ENCODE results near the gene PLEKHM3.
A peak's percentile ranks its signal among the peaks of the same experiment; 100 is the strongest.

The PLEKHM3 gene

DNA sequence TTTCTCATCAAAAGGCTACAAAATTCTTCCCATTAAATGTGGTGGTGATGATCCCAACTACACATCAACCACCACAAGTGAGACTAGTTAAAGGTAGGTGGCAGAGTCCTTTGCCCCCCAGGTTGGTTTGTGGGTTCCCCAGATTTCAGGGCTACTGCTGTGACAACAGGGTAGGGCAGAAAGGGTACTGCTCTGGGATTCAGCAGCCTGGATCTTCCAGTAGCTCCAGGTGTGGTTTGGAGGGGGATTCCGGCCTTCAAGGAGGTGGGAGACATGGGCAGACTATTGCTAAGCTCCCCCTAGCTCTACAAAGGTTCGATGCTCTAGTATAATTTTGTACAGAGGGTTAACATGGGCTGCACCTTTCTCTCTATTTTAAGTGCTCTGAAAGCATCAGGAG, 180.7 kb downstream of the PLEKHM3 start:
- H3K9me3 Mint-ChIP-seq, result no peaks in the 10 kb centered on the region
- no peak for ATAC-seq
- peak in 1 of 2 donors; percentile 7 for DNase-seq (ENCODE audit: low spot score in 2 of 2)
- no peak overlapping the region for H3K27ac Mint-ChIP-seq
- no peak overlapping the region for H3K4me3 Mint-ChIP-seq
- H3K36me3 Mint-ChIP-seq, result no peaks in the 10 kb centered on the region
- no peaks in the 10 kb centered on the region for H3K4me1 Mint-ChIP-seq

- ATAC-seq (no peak), DNase-seq (ENCODE audit: low spot score in 2 of 2) (no peak)
- no peak overlapping the region for H3K4me3 Mint-ChIP-seq
- H3K9me3 Mint-ChIP-seq, result no peaks in the 10 kb centered on the region
- H3K27ac Mint-ChIP-seq, result no peak overlapping the region
- H3K36me3 Mint-ChIP-seq, result no peaks in the 10 kb centered on the region
- no peaks in the 10 kb centered on the region for H3K4me1 Mint-ChIP-seq
Observed at GRCh38 chr2:207840101-207840500, 185.2 kb downstream of the PLEKHM3 start.

DNA sequence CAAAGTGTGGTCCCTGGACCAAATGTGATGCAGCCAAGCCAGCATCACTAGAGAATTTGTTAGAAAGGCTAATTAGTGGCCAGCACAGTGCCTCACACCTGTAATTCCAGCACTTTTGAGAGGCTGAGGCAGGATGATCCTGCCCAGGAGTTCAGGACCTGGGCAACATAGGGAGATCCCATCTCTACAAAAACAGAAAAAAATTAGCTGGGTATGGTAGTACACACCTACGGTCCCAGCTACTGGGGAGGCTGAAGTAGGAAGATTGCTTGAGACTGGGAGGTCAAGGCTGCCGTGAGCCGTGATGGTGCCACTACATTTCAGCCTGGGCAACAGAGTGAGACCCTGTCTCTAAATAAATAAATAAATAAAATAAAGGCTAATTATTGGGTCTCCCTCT, 185.8 kb downstream of the PLEKHM3 start:
- no peaks in the 10 kb centered on the region for H3K9me3 Mint-ChIP-seq
- H3K36me3 Mint-ChIP-seq, result no peaks in the 10 kb centered on the region
- no peaks in the 10 kb centered on the region for H3K4me1 Mint-ChIP-seq
- H3K4me3 Mint-ChIP-seq, result no peak overlapping the region
- no peak overlapping the region for H3K27ac Mint-ChIP-seq
- ATAC-seq, result no peak
- DNase-seq (ENCODE audit: low spot score in 2 of 2), result no peak

GRCh38 chr2:207839028-207839427, 186.3 kb downstream of the PLEKHM3 start:
- H3K4me3 Mint-ChIP-seq, result no peak overlapping the region
- no peaks in the 10 kb centered on the region for H3K4me1 Mint-ChIP-seq
- no peaks in the 10 kb centered on the region for H3K36me3 Mint-ChIP-seq
- ATAC-seq, result no peak
- DNase-seq (ENCODE audit: low spot score in 2 of 2), result no peak
- no peak overlapping the region for H3K27ac Mint-ChIP-seq
- no peaks in the 10 kb centered on the region for H3K9me3 Mint-ChIP-seq

DNA sequence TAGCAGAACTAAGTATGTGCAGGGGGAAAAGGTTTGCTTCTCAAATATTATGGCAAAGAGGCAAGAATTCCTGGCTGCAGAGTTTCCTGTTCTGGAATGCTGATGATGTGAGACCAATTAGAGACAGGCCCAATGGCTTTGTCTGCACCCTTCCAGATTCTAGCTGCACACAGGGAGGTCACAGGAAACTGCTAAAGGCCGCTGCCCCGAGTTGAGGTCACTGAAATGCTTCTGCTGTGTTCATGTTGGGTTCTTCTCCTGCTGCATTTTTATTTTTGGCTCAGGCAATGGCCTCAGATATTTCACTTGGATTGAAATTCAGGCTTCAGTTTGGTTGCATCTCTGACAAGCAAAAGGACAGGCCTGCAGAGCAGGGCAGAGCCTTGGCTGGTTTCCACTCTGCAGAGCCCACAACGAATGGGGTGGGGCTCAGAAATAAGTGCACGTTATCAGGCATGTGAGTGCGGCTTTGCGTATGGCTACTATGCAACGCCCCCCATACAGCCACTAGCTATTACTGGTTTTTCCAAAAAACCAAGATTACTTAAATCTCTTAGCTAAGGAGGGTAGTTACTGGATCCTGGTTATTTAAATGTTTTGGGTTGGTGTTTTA, 188.7 kb downstream of the PLEKHM3 start:
- Mint-ChIP-seq H3K36me3 (no peaks in the 10 kb centered on the region), H3K9me3 (no peaks in the 10 kb centered on the region), H3K27ac (no peak overlapping the region), H3K4me1 (no peaks in the 10 kb centered on the region), H3K4me3 (no peak overlapping the region)
- DNase-seq (ENCODE audit: low spot score in 2 of 2), result no peak
- ATAC-seq, result no peak

- ATAC-seq, result no peak
- Mint-ChIP-seq H3K9me3 (no peaks in the 10 kb centered on the region), H3K36me3 (no peaks in the 10 kb centered on the region), H3K4me1 (no peaks in the 10 kb centered on the region), H3K4me3 (no peak overlapping the region), H3K27ac (no peak overlapping the region)
- no peak for DNase-seq (ENCODE audit: low spot score in 2 of 2)
Observed at GRCh38 chr2:207835805-207836204, 189.5 kb downstream of the PLEKHM3 start.

DNA sequence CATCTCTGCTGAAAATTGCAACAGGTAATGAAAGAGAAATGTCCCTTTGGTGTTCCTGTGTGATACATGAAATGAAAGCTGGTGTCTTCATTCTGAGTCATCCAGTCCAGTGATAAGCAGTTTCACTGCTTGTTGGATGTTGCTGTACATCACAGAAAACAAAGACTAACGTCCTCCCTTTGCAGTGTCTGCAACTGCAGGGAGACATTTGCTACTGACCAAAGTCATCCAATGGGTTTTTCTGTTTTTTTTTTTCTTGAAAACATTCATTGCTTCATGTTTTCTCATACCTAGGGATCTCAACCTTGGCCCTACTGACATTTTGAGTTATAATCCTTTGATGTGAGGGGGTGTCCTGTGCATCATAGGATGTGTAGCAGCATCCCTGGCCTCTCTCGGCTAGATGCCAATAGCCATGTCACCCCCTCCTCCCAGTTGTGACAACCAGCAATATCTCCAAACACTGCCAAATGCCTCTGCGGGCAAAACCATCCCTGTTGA, 192.0 kb downstream of the PLEKHM3 start:
- no peaks in the 10 kb centered on the region for H3K4me1 Mint-ChIP-seq
- no peaks in the 10 kb centered on the region for H3K9me3 Mint-ChIP-seq

GRCh38 chr2:207831584-207832248, 193.6 kb downstream of the PLEKHM3 start:
- H3K4me3 Mint-ChIP-seq, result no peak overlapping the region
- H3K27ac Mint-ChIP-seq, result no peak overlapping the region

More for the DNA sequence above, 192.0 kb downstream of the PLEKHM3 start:
- ATAC-seq (peak; percentile 86), DNase-seq (ENCODE audit: low spot score in 2 of 2) (no peak)
- H3K27ac Mint-ChIP-seq, result no peak overlapping the region
- H3K4me3 Mint-ChIP-seq, result no peak overlapping the region
- H3K36me3 Mint-ChIP-seq, result no peaks in the 10 kb centered on the region

DNA sequence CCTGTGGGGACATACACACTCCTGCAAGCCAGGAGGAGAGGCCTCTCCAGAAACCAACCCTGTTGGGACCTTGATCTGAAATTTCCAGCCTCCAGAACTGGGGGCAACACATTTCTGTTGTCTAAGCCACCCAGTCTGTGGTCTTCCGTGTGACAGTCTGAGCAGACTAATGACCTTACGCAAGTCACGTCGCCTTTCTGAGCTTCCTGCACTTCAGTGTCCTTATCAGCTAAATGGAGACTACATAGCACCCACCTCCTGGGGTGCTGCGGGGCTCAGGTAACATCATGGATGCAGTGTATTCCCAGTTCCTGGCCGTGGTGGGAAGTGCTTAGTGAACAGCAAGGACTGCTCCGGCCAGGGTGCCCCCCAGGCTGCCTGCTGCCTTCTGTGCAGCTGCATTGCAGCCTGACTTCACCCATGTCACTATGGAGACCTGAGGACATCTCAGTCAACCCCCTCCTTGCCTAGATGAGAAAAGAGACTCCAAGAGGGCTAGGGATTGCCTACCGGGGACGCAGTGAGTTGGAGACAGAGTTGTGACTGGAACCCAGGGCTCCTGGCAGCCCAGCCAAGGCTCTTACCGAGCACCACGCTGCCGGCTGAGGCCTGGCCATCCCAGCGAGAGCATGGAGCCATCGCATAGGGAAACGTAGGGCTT, 194.4 kb downstream of the PLEKHM3 start:
- ATAC-seq, result no peak
- no peak for DNase-seq (ENCODE audit: low spot score in 2 of 2)
- Mint-ChIP-seq H3K9me3 (no peaks in the 10 kb centered on the region), H3K27ac (no peak overlapping the region), H3K4me3 (no peak overlapping the region), H3K4me1 (no peaks in the 10 kb centered on the region), H3K36me3 (peaks cover 12% of the 10 kb centered on the region)

More at GRCh38 chr2:207831584-207832248, 193.6 kb downstream of the PLEKHM3 start:
- no peak for DNase-seq (ENCODE audit: low spot score in 2 of 2)
- no peaks in the 10 kb centered on the region for H3K4me1 Mint-ChIP-seq
- peaks cover 10% of the 10 kb centered on the region for H3K36me3 Mint-ChIP-seq
- no peaks in the 10 kb centered on the region for H3K9me3 Mint-ChIP-seq
- no peak for ATAC-seq

DNA sequence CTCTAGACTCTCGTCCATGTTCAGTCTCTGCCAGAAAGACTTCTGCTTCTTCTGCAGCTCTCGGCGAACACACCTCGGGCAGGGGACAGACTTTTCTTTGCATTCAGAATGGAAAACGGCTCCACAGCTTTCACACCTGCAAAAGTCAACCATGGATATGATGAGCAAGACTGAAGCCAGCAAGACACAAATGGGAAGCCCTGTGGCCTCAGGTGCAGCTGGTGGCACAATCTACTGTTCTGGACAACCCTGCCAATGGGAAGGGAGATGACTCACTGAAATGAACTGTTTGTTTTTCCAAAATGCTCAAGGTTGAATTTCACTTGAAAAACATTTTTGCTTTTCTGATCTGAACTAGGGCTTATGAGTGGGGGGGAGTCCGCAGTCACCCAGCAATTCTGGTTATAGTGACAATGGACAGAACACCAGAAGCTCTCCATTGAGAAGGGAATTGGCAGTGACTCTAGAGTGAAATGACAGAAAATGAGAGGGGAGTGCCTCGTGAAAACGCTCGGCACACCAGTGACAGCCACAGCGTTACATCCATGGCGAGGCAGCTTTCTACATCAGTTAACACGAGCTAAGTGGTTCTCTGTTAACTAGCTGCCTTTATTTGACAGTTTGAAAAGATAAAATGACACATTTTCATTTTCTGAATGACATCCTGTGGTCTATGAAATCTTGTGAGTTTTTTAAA, 196.8 kb downstream of the PLEKHM3 start:
- no peak for DNase-seq (ENCODE audit: low spot score in 2 of 2)
- H3K36me3 Mint-ChIP-seq, result peaks cover 22% of the 10 kb centered on the region
- H3K4me3 Mint-ChIP-seq, result no peak overlapping the region

GRCh38 chr2:207825978-207826377, 199.3 kb downstream of the PLEKHM3 start:
- ATAC-seq (no peak), DNase-seq (ENCODE audit: low spot score in 2 of 2) (no peak)
- no peak overlapping the region for H3K4me3 Mint-ChIP-seq
- no peaks in the 10 kb centered on the region for H3K9me3 Mint-ChIP-seq
- H3K4me1 Mint-ChIP-seq, result no peaks in the 10 kb centered on the region
- no peak overlapping the region for H3K27ac Mint-ChIP-seq
- H3K36me3 Mint-ChIP-seq, result peaks cover 22% of the 10 kb centered on the region

More for the DNA sequence above, 196.8 kb downstream of the PLEKHM3 start:
- ATAC-seq, result no peak
- Mint-ChIP-seq H3K9me3 (no peaks in the 10 kb centered on the region), H3K27ac (no peak overlapping the region), H3K4me1 (no peaks in the 10 kb centered on the region)

DNA sequence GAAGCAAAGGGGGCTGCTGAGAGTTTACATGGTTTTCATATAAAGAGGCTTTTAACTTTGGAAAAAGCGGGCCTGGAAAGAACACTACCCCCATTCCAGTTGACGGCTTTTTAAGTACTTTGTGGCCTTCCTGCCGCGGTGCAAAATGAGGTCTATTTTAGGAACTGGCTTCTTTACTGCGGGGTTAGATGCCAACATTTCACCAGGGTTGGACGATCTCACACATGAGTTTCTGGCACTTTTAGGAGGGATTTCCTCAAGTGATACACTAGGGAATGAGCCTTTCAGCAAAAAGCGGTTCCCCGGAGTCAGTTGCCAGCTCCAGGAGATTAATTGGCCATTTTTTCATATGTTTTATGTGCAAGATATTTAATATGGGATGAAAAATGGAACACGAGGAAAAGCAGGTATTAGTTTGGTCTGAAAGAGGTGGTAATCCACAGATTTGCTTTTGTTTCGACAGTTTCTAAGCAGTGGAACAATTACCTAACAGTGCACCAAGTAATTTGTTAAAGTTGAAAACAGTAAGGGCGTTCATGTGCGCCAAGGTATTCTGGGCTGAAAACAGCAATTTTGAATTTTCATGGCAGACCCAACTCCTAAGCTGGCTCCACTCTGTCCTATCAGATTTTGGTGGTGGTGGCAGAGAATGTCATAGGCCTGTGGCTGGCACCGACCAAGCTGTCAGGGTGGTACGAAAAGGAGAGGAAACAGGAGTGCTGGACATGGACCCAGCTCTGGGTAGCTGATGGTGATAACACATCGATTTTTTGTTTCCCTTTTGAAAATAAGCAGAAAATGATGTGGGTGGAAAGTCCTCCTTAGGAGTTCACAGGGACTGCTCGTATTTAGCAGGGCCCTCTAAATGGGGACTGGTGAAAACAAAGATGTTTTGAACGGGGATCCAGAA, 200.0 kb downstream of the PLEKHM3 start:
- H3K9me3 Mint-ChIP-seq, result no peaks in the 10 kb centered on the region
- ATAC-seq, result no peak
- no peak overlapping the region for H3K4me3 Mint-ChIP-seq
- H3K4me1 Mint-ChIP-seq, result no peaks in the 10 kb centered on the region
- peaks cover 22% of the 10 kb centered on the region for H3K36me3 Mint-ChIP-seq
- H3K27ac Mint-ChIP-seq, result no peak overlapping the region
- no peak for DNase-seq (ENCODE audit: low spot score in 2 of 2)

DNA sequence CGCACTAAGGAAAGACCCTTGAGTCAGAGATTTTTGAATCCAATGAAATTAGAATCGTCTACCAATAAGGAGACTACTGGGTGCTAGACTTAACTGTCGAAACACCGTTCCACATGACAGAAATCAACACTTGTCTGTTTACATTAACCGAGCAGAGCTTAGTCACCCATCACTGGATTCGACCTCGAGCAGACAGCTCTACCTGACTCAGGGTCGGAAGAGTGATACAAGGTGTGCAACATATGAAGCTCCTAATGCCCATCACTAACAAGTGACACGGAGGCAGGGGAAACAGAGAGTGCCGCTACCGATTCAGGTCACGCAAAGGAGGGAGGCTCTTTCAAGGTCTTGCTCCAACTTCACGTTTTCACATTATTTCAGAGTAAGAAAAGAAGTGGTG, 201.5 kb downstream of the PLEKHM3 start:
- H3K4me1 Mint-ChIP-seq, result no peaks in the 10 kb centered on the region
- H3K9me3 Mint-ChIP-seq, result no peaks in the 10 kb centered on the region
- ATAC-seq (no peak), DNase-seq (ENCODE audit: low spot score in 2 of 2) (no peak)
- peaks cover 22% of the 10 kb centered on the region for H3K36me3 Mint-ChIP-seq
- no peak overlapping the region for H3K4me3 Mint-ChIP-seq
- no peak overlapping the region for H3K27ac Mint-ChIP-seq

DNA sequence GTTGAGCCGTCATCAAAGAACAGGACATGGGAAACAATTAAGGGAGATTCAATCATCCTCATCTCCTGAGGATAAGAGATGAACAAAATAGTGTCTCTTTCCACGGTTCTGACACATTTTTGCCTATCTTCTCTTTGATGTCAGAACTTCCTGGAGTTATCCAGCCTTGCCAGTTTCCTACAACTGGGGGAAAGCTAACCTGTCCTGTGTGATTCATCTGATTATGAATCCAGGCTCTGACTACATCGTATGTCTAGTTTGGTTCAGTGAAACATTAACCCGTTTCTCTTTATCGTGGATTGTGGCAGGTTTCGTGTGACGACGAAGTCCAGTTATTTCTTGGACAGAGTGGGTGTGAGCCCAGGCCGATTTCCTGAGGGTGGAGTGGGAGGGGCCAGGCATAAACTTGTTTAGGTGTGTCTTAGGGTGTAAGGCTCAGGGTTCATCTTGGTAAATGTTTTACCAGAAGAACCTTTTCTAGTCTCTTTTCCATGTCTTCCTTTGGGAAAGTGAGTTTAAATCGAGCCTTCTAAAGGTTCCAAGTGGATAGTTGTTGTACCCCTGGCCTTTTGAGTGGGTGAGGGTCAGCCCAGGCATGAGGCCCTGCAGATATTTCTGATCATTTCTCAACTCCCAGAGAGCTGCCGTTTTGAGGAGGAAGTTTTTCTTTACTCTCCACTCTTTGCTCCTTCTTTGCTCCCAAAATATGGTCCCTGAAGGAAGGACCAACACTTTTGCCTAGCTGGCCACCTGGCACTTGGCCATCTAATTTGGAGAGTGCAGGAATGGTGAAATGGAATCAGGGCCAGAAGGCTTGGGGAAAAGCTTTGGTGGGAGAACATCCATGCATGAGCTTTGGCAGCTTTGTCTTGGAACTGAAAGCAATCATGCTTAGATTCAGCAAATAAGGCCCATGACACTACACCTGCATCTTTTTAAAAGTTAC, 205.2 kb downstream of the PLEKHM3 start:
- no peaks in the 10 kb centered on the region for H3K4me1 Mint-ChIP-seq
- ATAC-seq (no peak), DNase-seq (ENCODE audit: low spot score in 2 of 2) (no peak)
- no peak overlapping the region for H3K27ac Mint-ChIP-seq
- H3K9me3 Mint-ChIP-seq, result no peaks in the 10 kb centered on the region
- peaks cover 11% of the 10 kb centered on the region for H3K36me3 Mint-ChIP-seq
- H3K4me3 Mint-ChIP-seq, result no peak overlapping the region
